Astrocyte (in vitro differentiated cells and primary cell): ENCODE measurements around the gene LIPE. TPM values are rescaled to one million over a fixed set of nuclear protein-coding genes. Genes with fewer than 3 reads are reported as not detected.

Experiments
- DNase-seq: peaks from one replicate; pipeline ENCODE4 v3.0.0-alpha.2; 2010; ENCODE audit warnings: low read depth
- FAIRE-seq: peaks from 2 replicates; lab custom pipeline; 2011; peaks lifted over from hg19 to GRCh38; lab: Jason Lieb, UNC
- H2AFZ ChIP-seq: 2 replicates; pipeline ENCODE4 v1.6.0; 2012; ENCODE audit warnings: low read depth, low read length, inconsistent platforms
- H3K27ac ChIP-seq: 2 replicates; pipeline ENCODE4 v1.5.1; 2011; ENCODE audit warnings: low read depth, low read length, inconsistent platforms
- H3K27me3 ChIP-seq: 2 replicates; pipeline ENCODE4 v1.6.0; 2011; ENCODE audit warnings: low read length, inconsistent platforms; ENCODE audit not compliant: insufficient read depth
- H3K36me3 ChIP-seq: 2 replicates; pipeline ENCODE4 v1.5.1; 2011; ENCODE audit warnings: low read length, inconsistent platforms; ENCODE audit not compliant: insufficient read depth
- H3K4me1 ChIP-seq: 2 replicates; pipeline ENCODE4 v1.5.1; 2011; ENCODE audit warnings: low read length, inconsistent platforms; ENCODE audit not compliant: insufficient read depth
- H3K4me2 ChIP-seq: 2 replicates; pipeline ENCODE4 v1.6.0; 2012; ENCODE audit warnings: low read length, inconsistent platforms
- H3K4me3 ChIP-seq: 2 replicates; pipeline ENCODE4 v1.5.1; 2011; ENCODE audit warnings: low read depth, mild to moderate bottlenecking, low read length, inconsistent platforms; ENCODE audit not compliant: insufficient read depth
- H3K79me2 ChIP-seq: 2 replicates; pipeline ENCODE4 v1.6.0; 2012; ENCODE audit warnings: mild to moderate bottlenecking, low read length, inconsistent platforms; ENCODE audit not compliant: insufficient read depth
- H3K9ac ChIP-seq: 2 replicates; pipeline ENCODE4 v1.6.0; 2012; ENCODE audit warnings: mild to moderate bottlenecking, low read length, inconsistent platforms
- H3K9me3 ChIP-seq: 2 replicates; pipeline ENCODE4 v1.5.1; 2012; ENCODE audit warnings: low read depth, mild to moderate bottlenecking, low read length, inconsistent platforms; ENCODE audit not compliant: insufficient read depth
- H4K20me1 ChIP-seq: 2 replicates; pipeline ENCODE4 v1.6.0; 2012; ENCODE audit warnings: low read length, inconsistent platforms; ENCODE audit not compliant: insufficient read depth
- H3K27ac Mint-ChIP-seq: one replicate; pipeline ENCODE4 v1.8.0; 2021; ENCODE audit warnings: mild to moderate bottlenecking, mixed read lengths; ENCODE audit not compliant: unreplicated experiment
- H3K27me3 Mint-ChIP-seq: one replicate; pipeline ENCODE4 v1.8.0; 2021; ENCODE audit warnings: low read depth, mixed read lengths; ENCODE audit not compliant: unreplicated experiment
- H3K36me3 Mint-ChIP-seq: one replicate; pipeline ENCODE4 v1.8.0; 2021; ENCODE audit warnings: low read depth, mixed read lengths; ENCODE audit not compliant: unreplicated experiment
- H3K4me1 Mint-ChIP-seq: one replicate; pipeline ENCODE4 v1.8.0; 2021; ENCODE audit warnings: low read depth, mixed read lengths; ENCODE audit not compliant: unreplicated experiment
- H3K4me3 Mint-ChIP-seq: one replicate; pipeline ENCODE4 v1.8.0; 2021; ENCODE audit warnings: mild to moderate bottlenecking, moderate library complexity, mixed read lengths; ENCODE audit not compliant: unreplicated experiment
- H3K9me3 Mint-ChIP-seq: one replicate; pipeline ENCODE4 v1.8.0; 2021; ENCODE audit warnings: mild to moderate bottlenecking, mixed read lengths; ENCODE audit not compliant: unreplicated experiment
- CTCF ChIP-seq: IDR thresholded peaks from 2 replicates; pipeline ENCODE4 v1.5.1; 2011; ENCODE audit warnings: low read depth, mild to moderate bottlenecking, inconsistent platforms, low read length, moderate library complexity; ENCODE audit not compliant: insufficient read depth
- EZH2 ChIP-seq: IDR thresholded peaks from 2 replicates; pipeline ENCODE4 v1.6.1; 2012; ENCODE audit warnings: mild to moderate bottlenecking, low read length, inconsistent platforms; ENCODE audit not compliant: insufficient read depth
- total RNA-seq: library from RNA; stranded (reverse); gene quantifications from 2 replicates; pipeline ENCODE4 v1.2.1, GENCODE V29; 2021

LIPE gene
- total RNA-seq, 1 donor from 2014 or later, result 2.0 TPM

- peak overlapping the region; percentile 43 for H3K4me3 ChIP-seq
- H3K9ac ChIP-seq, result peak overlapping the region; percentile 61
- no peak for TF ChIP-seq EZH2
- TF ChIP-seq CTCF, result peak; percentile 79
- Mint-ChIP-seq H3K9me3 (no peaks in the 10 kb centered on the region), H3K4me1 (peaks cover 14% of the 10 kb centered on the region), H3K27me3 (no peaks in the 10 kb centered on the region), H3K4me3 (peak overlapping the region; percentile 86), H3K27ac (peak overlapping the region; percentile 75), H3K36me3 (peaks cover 1% of the 10 kb centered on the region)
- no peaks in the 10 kb centered on the region for H3K9me3 ChIP-seq
- H2AFZ ChIP-seq, result peak overlapping the region; percentile 74
- H3K4me1 ChIP-seq, result peaks cover 14% of the 10 kb centered on the region
- peak overlapping the region; percentile 92 for H3K4me2 ChIP-seq
- H3K27ac ChIP-seq, result no peak overlapping the region
- FAIRE-seq (no peak), DNase-seq (peak; percentile 38)
- H3K36me3 ChIP-seq, result no peaks in the 10 kb centered on the region
- H3K27me3 ChIP-seq, result no peaks in the 10 kb centered on the region
- H4K20me1 ChIP-seq, result peaks cover 14% of the 10 kb centered on the region
- H3K79me2 ChIP-seq, result peaks cover 3% of the 10 kb centered on the region
These were observed 25.6 kb downstream of the LIPE start for GRCh38 chr19:42401365-42402303.

- peaks cover 1% of the 10 kb centered on the region for H3K36me3 Mint-ChIP-seq
- H3K4me1 Mint-ChIP-seq, result peaks cover 10% of the 10 kb centered on the region
- H3K9me3 Mint-ChIP-seq, result no peaks in the 10 kb centered on the region
- no peak overlapping the region for H3K4me2 ChIP-seq
- no peaks in the 10 kb centered on the region for H3K27me3 ChIP-seq
- H3K4me1 ChIP-seq, result peaks cover 14% of the 10 kb centered on the region
- no peak overlapping the region for H3K27ac ChIP-seq
- peak overlapping the region; percentile 86 for H3K4me3 Mint-ChIP-seq
- no peak for DNase-seq
- FAIRE-seq, result no peak
- H3K36me3 ChIP-seq, result no peaks in the 10 kb centered on the region
- H3K27ac Mint-ChIP-seq, result no peak overlapping the region
- H2AFZ ChIP-seq, result no peak overlapping the region
- no peak overlapping the region for H3K9ac ChIP-seq
- no peak overlapping the region for H3K4me3 ChIP-seq
- H3K9me3 ChIP-seq, result no peaks in the 10 kb centered on the region
- TF ChIP-seq CTCF (no peak), EZH2 (no peak)
- H3K79me2 ChIP-seq, result peaks cover 3% of the 10 kb centered on the region
- no peaks in the 10 kb centered on the region for H3K27me3 Mint-ChIP-seq
- H4K20me1 ChIP-seq, result peaks cover 14% of the 10 kb centered on the region
These were observed 26.8 kb downstream of the LIPE start for GRCh38 chr19:42400404-42400803.
